Right lobe of liver (tissue), 6 donors: ENCODE results near the gene COA8. TPM values are rescaled to one million over a fixed set of nuclear protein-coding genes. Genes with fewer than 3 reads are reported as not detected.
A peak's percentile ranks its signal among the peaks of the same experiment; 100 is the strongest.

Experiments used
- ATAC-seq, 4 donors: fragments of 200-7000 bp; cut with Tn5 transposase; one replicate each; pipeline ENCODE4 v1.9.1; 2020; ENCODE audit warnings: mild to moderate bottlenecking in 4 of 4, moderate library complexity in 4 of 4
- DNase-seq, 3 donors: peaks; one replicate each; pipeline ENCODE4 v3.0.0-alpha.2; 2020
- H3K27ac ChIP-seq, 3 donors: fragments of 200-600 bp; one replicate each; pipeline ENCODE4 v1.8.0; 2022
- H3K27me3 ChIP-seq, 2 donors: fragments of 200-600 bp; one replicate each; pipeline ENCODE4 v1.8.0; 2022
- H3K36me3 ChIP-seq, 4 donors: fragments of 200-600 bp; sonication (generic) in 1 of 4; one replicate each; pipeline versions ENCODE4 v1.5.1 to v1.8.0; 2017 to 2022; ENCODE audit warnings: control low read depth in 1 of 4
- H3K4me1 ChIP-seq, 4 donors: fragments of 200-600 bp; sonication (generic) in 1 of 4; one replicate each; pipeline versions ENCODE4 v1.5.1 to v1.8.0; 2017 to 2022; ENCODE audit warnings: control low read depth in 1 of 4
- H3K4me3 ChIP-seq, 3 donors: fragments of 200-600 bp; one replicate each; pipeline ENCODE4 v1.8.0; 2022
- H3K9me3 ChIP-seq, 4 donors: fragments of 200-600 bp; sonication (generic) in 1 of 4; one replicate each; pipeline versions ENCODE4 v1.5.1 to v1.8.0; 2017 to 2022; ENCODE audit warnings: control low read depth in 1 of 4
- POLR2A ChIP-seq: fragments of 450-650 bp; IDR thresholded peaks from one replicate; pipeline ENCODE4 v1.6.1; 2017; ENCODE audit warnings: antibody characterized with exemption, mild to moderate bottlenecking
- WGBS: methylation state at CpG from one replicate; pipeline ENCODE4 v1.1.6; 2018; ENCODE audit warnings: low coverage, low lambda C conversion rate; ENCODE audit not compliant: insufficient coverage; ENCODE audit errors: missing lambda C conversion rate; 5-methylcytosine and 5-hydroxymethylcytosine counted together
- intact Hi-C, 2 donors: fragments of 100-400 bp; cut with DNase I; formaldehyde crosslinking; loops; one replicate each; pipeline versions ENCODE4 v1.11.2 to v1.14.1; 2022
- total RNA-seq, 6 experiments: library from RNA; depleted of rRNA in 2 of 6; stranded (reverse); fragments of >200 nt in 2 of 6; fragmentation: NEBNext Ultra II Directional in 3 of 6; extraction: Animal tissue kit (Norgen Biotek cat#: 25700) in 3 of 6; gene quantifications; one replicate each; pipeline versions ENCODE4 v1.1.0 to v1.2.4, GENCODE V29; 2016 to 2023
- TF ChIP-seq, protein P1 (sequence below), 4 donors: fragments of 200-600 bp in 3 of 4; fragments of 450-650 bp in 1 of 4; IDR thresholded peaks; one replicate each; pipeline versions ENCODE4 v1.5.1 to v1.8.0; 2016 to 2022; ENCODE audit warnings: antibody characterized with exemption in 4 of 4, mild to moderate bottlenecking in 2 of 4
- donor health status: DM: no; HTN: yes; CAD: no.
- donor health status: DM: no; HTN: no; CAD: no.
- donor health status: DM: no; HTN: no; CAD: no.
- donor health status: DM: no; HTN: yes; CAD: no.
- donor health status: DM: no; HTN: yes; CAD: no.

The COA8 gene
- total RNA-seq, 6 experiments from 2014 or later = 7.5 to 17.7 (median 14.9) TPM

DNA sequence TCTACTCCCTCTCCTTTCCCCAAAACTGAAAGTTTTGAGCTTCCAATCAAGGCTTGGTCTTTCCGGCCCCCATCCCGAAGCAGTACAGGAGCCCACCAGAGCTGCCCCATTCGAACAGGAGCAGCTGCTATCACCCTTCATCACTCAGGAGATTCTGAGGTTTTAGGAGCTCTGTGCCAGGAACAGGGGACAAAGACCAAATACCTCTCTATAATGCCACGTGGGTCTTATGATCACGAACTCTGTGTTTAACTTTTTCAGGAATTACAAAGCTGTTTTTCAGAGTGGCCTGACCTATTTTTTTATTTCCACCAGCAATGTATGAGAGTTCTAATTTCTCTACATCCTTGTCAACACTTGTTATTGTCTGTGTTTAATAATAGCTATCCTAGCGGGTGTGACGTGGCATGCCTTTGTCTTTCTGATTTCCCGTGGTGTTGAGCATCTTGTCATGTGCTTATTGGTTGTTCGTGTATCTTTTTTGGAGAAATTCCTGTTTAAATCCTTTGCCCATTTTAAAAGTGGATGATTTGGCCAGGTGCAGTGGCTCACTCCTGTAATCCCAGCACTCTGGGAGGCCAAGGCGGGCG, 21.7 kb downstream of the COA8 start:
- peak in 3 of 4 donors; percentile 78 to 88 (median 82) for ATAC-seq
- H3K9me3 ChIP-seq = no peaks in the 10 kb centered on the region
- TF ChIP-seq POLR2A = no peak
- TF ChIP-seq, protein P1, sequence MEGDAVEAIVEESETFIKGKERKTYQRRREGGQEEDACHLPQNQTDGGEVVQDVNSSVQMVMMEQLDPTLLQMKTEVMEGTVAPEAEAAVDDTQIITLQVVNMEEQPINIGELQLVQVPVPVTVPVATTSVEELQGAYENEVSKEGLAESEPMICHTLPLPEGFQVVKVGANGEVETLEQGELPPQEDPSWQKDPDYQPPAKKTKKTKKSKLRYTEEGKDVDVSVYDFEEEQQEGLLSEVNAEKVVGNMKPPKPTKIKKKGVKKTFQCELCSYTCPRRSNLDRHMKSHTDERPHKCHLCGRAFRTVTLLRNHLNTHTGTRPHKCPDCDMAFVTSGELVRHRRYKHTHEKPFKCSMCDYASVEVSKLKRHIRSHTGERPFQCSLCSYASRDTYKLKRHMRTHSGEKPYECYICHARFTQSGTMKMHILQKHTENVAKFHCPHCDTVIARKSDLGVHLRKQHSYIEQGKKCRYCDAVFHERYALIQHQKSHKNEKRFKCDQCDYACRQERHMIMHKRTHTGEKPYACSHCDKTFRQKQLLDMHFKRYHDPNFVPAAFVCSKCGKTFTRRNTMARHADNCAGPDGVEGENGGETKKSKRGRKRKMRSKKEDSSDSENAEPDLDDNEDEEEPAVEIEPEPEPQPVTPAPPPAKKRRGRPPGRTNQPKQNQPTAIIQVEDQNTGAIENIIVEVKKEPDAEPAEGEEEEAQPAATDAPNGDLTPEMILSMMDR (IDR thresholded peaks at IDR 0.05) = no peak
- H3K27ac ChIP-seq = peak overlapping the region in 1 of 3 donors; percentile 28
- H3K4me1 ChIP-seq = peaks cover 0 to 6% (median 0%) of the 10 kb centered on the region in 4 donors
- no peaks in the 10 kb centered on the region for H3K27me3 ChIP-seq
- intact Hi-C loops = no loop called here
- WGBS = 49% methylated on average over 9 of the region's 11 CpGs
- no peak overlapping the region for H3K4me3 ChIP-seq
- DNase-seq = no peak
- H3K36me3 ChIP-seq = peaks cover 0 to 8% (median 0%) of the 10 kb centered on the region in 4 donors

DNA sequence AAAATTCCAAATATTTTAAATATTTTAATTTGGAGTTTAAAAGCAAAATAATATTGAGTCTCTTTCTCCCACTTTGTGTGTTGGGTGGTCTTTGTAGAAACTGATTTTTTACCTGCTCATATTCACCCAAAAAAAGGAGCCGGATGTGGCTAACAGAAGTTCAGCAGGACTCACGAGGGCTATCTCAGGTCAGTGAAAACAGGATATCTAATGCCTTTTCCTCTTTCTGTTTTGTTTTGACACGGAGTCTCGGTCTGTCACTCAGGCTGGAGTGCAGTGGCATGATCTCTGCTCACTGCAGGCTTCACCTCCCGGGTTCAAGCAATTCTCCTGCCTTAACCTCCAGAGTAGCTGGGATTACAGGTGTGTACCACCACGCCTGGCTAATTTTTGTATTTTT, 30.8 kb downstream of the COA8 start:
- TF ChIP-seq POLR2A = no peak
- TF ChIP-seq, protein P1 (IDR thresholded peaks at IDR 0.05) = no peak
- DNase-seq (no peak), ATAC-seq (peak; percentile 63 to 85 (median 73))
- H3K36me3 ChIP-seq = peaks cover 0 to 12% (median 2%) of the 10 kb centered on the region in 4 donors
- H3K27ac ChIP-seq = peak overlapping the region in 1 of 3 donors; percentile 13
- no peaks in the 10 kb centered on the region for H3K4me1 ChIP-seq
- H3K27me3 ChIP-seq = no peaks in the 10 kb centered on the region
- intact Hi-C loops = no loop called here
- H3K9me3 ChIP-seq = no peaks in the 10 kb centered on the region
- H3K4me3 ChIP-seq = no peak overlapping the region
- WGBS = 68% methylated on average over 6 of the region's 6 CpGs

DNA sequence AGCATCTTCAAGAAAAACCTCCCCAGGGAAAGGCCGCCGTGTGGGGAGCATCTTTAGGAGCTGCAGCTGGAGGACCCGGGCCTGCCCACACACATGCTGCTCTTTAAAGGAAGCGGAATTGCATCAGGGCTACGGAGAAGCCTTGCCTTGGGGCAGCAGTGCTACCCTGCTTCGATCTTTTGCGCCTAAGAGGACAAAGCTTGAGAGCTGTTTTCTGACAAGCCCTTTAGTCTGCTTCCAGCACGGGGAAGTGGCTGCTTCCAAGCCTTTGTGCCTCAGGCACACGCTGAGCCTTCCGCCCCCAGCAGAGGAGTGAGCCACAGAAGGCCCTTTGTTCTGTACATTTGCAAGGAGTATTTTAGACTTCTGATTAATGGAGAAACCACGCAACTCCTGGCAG, 31.5 kb downstream of the COA8 start:
- 50% methylated on average over 4 of the region's 11 CpGs for WGBS
- H3K9me3 ChIP-seq = no peaks in the 10 kb centered on the region
- H3K4me1 ChIP-seq = no peaks in the 10 kb centered on the region
- DNase-seq = no peak
- no peaks in the 10 kb centered on the region for H3K27me3 ChIP-seq
- intact Hi-C loops = no loop called here
- peak overlapping the region in 1 of 3 donors; percentile 13 for H3K27ac ChIP-seq
- no peak overlapping the region for H3K4me3 ChIP-seq
- peak; percentile 59 to 78 (median 70) for ATAC-seq
- TF ChIP-seq, protein P1 (IDR thresholded peaks at IDR 0.05) = no peak
- no peak for TF ChIP-seq POLR2A
- H3K36me3 ChIP-seq = peaks cover 0 to 12% (median 2%) of the 10 kb centered on the region in 4 donors

DNA sequence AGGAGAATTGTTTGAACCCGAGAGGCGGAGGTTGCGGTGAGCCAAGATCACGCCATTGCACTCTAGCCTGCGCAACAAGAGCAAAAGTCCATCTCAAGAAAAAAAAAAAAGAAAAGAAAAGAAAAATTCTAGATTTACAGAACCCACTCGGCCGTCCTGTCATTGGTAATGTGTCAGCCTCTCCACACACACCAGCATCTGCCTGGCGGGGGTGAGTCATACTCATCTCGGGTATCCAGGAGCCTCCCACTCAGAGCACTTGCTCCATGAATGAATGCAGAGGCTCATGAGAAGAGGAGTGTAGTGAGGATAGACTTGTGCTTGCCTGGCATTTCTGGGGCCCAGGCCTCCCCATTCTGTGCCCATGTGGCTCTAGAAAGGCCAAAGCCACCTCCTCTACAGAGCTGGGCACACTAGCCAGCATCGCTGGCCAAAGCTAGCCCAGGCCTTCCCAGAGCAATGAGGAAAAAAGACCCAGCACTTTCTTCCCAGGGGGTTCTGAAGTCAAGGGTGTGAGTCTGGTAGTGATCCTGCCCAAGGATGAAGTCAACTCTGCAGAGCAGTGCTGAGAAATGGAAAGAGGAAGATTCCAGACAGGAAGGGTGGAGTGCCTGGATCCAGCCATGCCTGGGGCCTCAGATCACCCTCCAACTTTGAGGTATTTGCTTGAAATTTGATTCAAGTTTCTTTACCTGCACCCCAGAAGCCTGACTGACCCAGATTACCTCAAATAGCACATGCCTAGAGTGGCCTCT, 35.0 kb downstream of the COA8 start:
- TF ChIP-seq POLR2A = no peak
- TF ChIP-seq, protein P1 (IDR thresholded peaks at IDR 0.05) = no peak
- Histone ChIP-seq H3K27me3 (no peaks in the 10 kb centered on the region), H3K4me1 (no peaks in the 10 kb centered on the region), H3K4me3 (no peak overlapping the region), H3K27ac (no peak overlapping the region), H3K36me3 (no peaks in the 10 kb centered on the region), H3K9me3 (no peaks in the 10 kb centered on the region)
- ATAC-seq (no peak), DNase-seq (no peak)
- 86% methylated on average over 4 of the region's 10 CpGs for WGBS
- intact Hi-C loops = no loop called here
